PC-9 (cell line): Measurements from ENCODE around the gene LARGE1. TPM values are rescaled to one million over a fixed set of nuclear protein-coding genes. Genes with fewer than 3 reads are reported as not detected.

Experiments
- BruUV-seq: library from RNA; stranded (reverse); fragments of 400-500 nt; replicated peaks from 2 replicates; lab custom pipeline; 2021; lab: Mats Ljungman, UMichigan
- CTCF ChIA-PET: fragments of 300-600 bp; sonication (Branson Sonifier 250); formaldehyde crosslinking; loops from one replicate; lab custom pipeline; 2022; ENCODE audit warnings: antibody characterized with exemption; lab: Charles Lee
- POLR2A ChIA-PET: fragments of 300-600 bp; sonication (Branson Sonifier 250); formaldehyde crosslinking; loops from one replicate; lab custom pipeline; 2022; ENCODE audit warnings: antibody characterized with exemption; ENCODE audit not compliant: unreplicated experiment; lab: Charles Lee
- DNase-seq, 2 experiments: peaks; one replicate each; pipeline versions ENCODE4 v3.0.0 to v3.0.0-alpha.2; 2015 to 2022; ENCODE audit warnings: mixed read lengths in 1 of 2
- H2AFZ ChIP-seq: fragments of 200-600 bp; sonication (generic); 2 replicates; pipeline ENCODE4 v1.8.1; 2017; ENCODE audit warnings: antibody characterized with exemption
- H3F3A ChIP-seq: fragments of 200-600 bp; sonication (generic); 2 replicates; pipeline ENCODE4 v1.8.1; 2017; ENCODE audit warnings: antibody characterized with exemption, mild to moderate bottlenecking, low read depth; ENCODE audit not compliant: insufficient read depth
- H3K27ac ChIP-seq: fragments of 200-600 bp; sonication (generic); 2 replicates; pipeline ENCODE4 v1.6.1; 2016; ENCODE audit warnings: mixed run types
- H3K27me3 ChIP-seq: fragments of 200-600 bp; sonication (generic); 2 replicates; pipeline ENCODE4 v1.6.1; 2016; ENCODE audit warnings: low read depth, mixed run types; ENCODE audit not compliant: insufficient read depth
- H3K36me3 ChIP-seq: fragments of 200-600 bp; sonication (generic); 2 replicates; pipeline ENCODE4 v1.6.1; 2016; ENCODE audit warnings: low read depth, mixed run types
- H3K4me1 ChIP-seq: fragments of 200-600 bp; sonication (generic); replicated peaks from 2 replicates; pipeline ENCODE4 v1.6.1; 2016; ENCODE audit warnings: mixed run types; ENCODE audit not compliant: insufficient read depth
- H3K4me2 ChIP-seq: fragments of 200-600 bp; sonication (generic); 2 replicates; pipeline ENCODE4 v1.6.1; 2017; ENCODE audit warnings: mixed run types
- H3K4me3 ChIP-seq: fragments of 200-600 bp; sonication (generic); 2 replicates; pipeline ENCODE4 v1.6.1; 2016; ENCODE audit warnings: mixed run types
- H3K79me2 ChIP-seq: fragments of 200-600 bp; sonication (generic); 2 replicates; pipeline ENCODE4 v1.6.1; 2017; ENCODE audit warnings: low read depth, mixed run types
- H3K9me2 ChIP-seq: fragments of 200-600 bp; sonication (generic); 2 replicates; pipeline ENCODE4 v1.8.1; 2017; ENCODE audit warnings: mild to moderate bottlenecking; ENCODE audit not compliant: insufficient read depth
- H3K9me3 ChIP-seq: fragments of 200-600 bp; sonication (generic); 2 replicates; pipeline ENCODE4 v1.8.1; 2016; ENCODE audit warnings: low read depth; ENCODE audit not compliant: insufficient read depth
- H4K20me1 ChIP-seq: fragments of 200-600 bp; sonication (generic); 2 replicates; pipeline ENCODE4 v1.8.1; 2017; ENCODE audit not compliant: insufficient read depth
- CTCF ChIP-seq: fragments of 200-600 bp; sonication (generic); conservative IDR thresholded peaks from 2 replicates; pipeline ENCODE4 v1.6.1; 2017; ENCODE audit warnings: mixed run types, antibody characterized with exemption, mild to moderate bottlenecking, moderate library complexity
- EZH2 ChIP-seq: fragments of 200-600 bp; sonication (generic); IDR thresholded peaks from 2 replicates; pipeline ENCODE4 v1.8.0; 2017; ENCODE audit warnings: antibody characterized with exemption, low read depth
- intact Hi-C: fragments of 100-400 bp; cut with micrococcal nuclease; formaldehyde crosslinking; loops from one replicate; pipeline ENCODE4 v1.10.0; 2022; ENCODE audit not compliant: unreplicated experiment
- total RNA-seq: library from RNA; stranded (reverse); gene quantifications from 2 replicates; pipeline ENCODE4 v1.2.3, GENCODE V29; 2021

The LARGE1 gene
- total RNA-seq, 1 experiment from 2014 or later: 12.5 TPM

- intact Hi-C loops: no loop called here
- Histone ChIP-seq H3K9me2 (no peaks in the 10 kb centered on the region; the same call in 1 of the 2 replicates), H3K4me3 (no peak overlapping the region), H3K4me1 (no peaks in the 10 kb centered on the region), H3K27ac (no peak overlapping the region), H3K79me2 (no peaks in the 10 kb centered on the region), H3K4me2 (no peak overlapping the region), H3K9me3 (no peaks in the 10 kb centered on the region), H4K20me1 (no peaks in the 10 kb centered on the region), H3K36me3 (no peaks in the 10 kb centered on the region), H3F3A (no peaks in the 10 kb centered on the region), H3K27me3 (0 out of 2 replicates have a peak, but pooled peaks cover 20% of the 10 kb centered on the region), H2AFZ (no peak overlapping the region)
- ChIA-PET CTCF (no interaction called here), POLR2A (no interaction called here)
- TF ChIP-seq EZH2: no peak
- TF ChIP-seq CTCF: no peak
- BruUV-seq: no TSS peak
- DNase-seq: no peak
These were observed 679.3 kb downstream of the LARGE1 start for GRCh38 chr22:33240888-33241475.

GRCh38 chr22:33232071-33232470 lies 688.2 kb downstream of the LARGE1 start:
- Histone ChIP-seq H4K20me1 (no peaks in the 10 kb centered on the region), H3K9me2 (no peaks in the 10 kb centered on the region), H3K4me1 (no peaks in the 10 kb centered on the region), H3K4me2 (no peak overlapping the region), H3K27ac (no peak overlapping the region), H3K9me3 (peaks cover 12% of the 10 kb centered on the region), H3F3A (no peaks in the 10 kb centered on the region; the same call in 1 of the 2 replicates), H3K36me3 (no peaks in the 10 kb centered on the region), H3K79me2 (no peaks in the 10 kb centered on the region), H3K4me3 (no peak overlapping the region), H2AFZ (no peak overlapping the region), H3K27me3 (no peaks in the 10 kb centered on the region)
- ChIA-PET POLR2A (no interaction called here), CTCF (no interaction called here)
- BruUV-seq: no TSS peak
- TF ChIP-seq EZH2 (no peak), CTCF (no peak)
- intact Hi-C loops: no loop called here
- no peak for DNase-seq

- Histone ChIP-seq H3K4me1 (no peaks in the 10 kb centered on the region), H4K20me1 (0 out of 2 replicates have a peak, but pooled peaks cover 5% of the 10 kb centered on the region), H3K4me2 (no peak overlapping the region), H3F3A (no peaks in the 10 kb centered on the region; the same call in 1 of the 2 replicates), H3K27ac (no peak overlapping the region), H3K4me3 (no peak overlapping the region), H3K9me2 (no peaks in the 10 kb centered on the region), H3K9me3 (peaks cover 12% of the 10 kb centered on the region), H3K36me3 (no peaks in the 10 kb centered on the region), H3K27me3 (peaks cover 24% of the 10 kb centered on the region), H2AFZ (no peak overlapping the region), H3K79me2 (no peaks in the 10 kb centered on the region)
- no peak for DNase-seq
- TF ChIP-seq CTCF (no peak), EZH2 (no peak)
- ChIA-PET POLR2A (no interaction called here), CTCF (interaction anchor here (0.5 to 0.6 kb wide), 2 partner anchors 870 to 1040 kb away, joined by 3 to 4 read pairs; partner anchors contain the start of gene RFPL3)
- no TSS peak for BruUV-seq
- intact Hi-C loops: no loop called here
These were observed 692.5 kb downstream of the LARGE1 start for GRCh38 chr22:33227791-33228190.
